GM10248 (cell line): ENCODE results near the gene SCNM1.

ENCODE experiments used
- CTCF ChIA-PET: fragments of 300-600 bp; sonication (Branson Sonifier 250); formaldehyde crosslinking; extraction: SDS; loops from one replicate; lab custom pipeline; 2021; ENCODE audit warnings: antibody characterized with exemption; lab: Yijun Ruan, JAX
- POLR2A ChIA-PET: fragments of 350-650 bp; sonication (Branson Sonifier 250); formaldehyde crosslinking; extraction: SDS; loops from one replicate; lab custom pipeline; 2020; ENCODE audit warnings: antibody characterized with exemption; lab: Yijun Ruan, JAX
- DNase-seq: peaks from one replicate; pipeline ENCODE4 v3.0.0; 2012; ENCODE audit errors: extremely low spot score
- CTCF ChIP-seq: IDR thresholded peaks from 2 replicates; pipeline ENCODE4 v1.5.1; 2012; ENCODE audit warnings: mild to moderate bottlenecking, low read depth; ENCODE audit errors: extremely low read depth, missing control alignments, control extremely low read depth

The SCNM1 gene

GRCh38 chr1:151165738-151166504, at the start of gene SCNM1, which contains the start of gene LYSMD1:
Gene SCNM1 (plus strand): TSS chr1:151166144. CDS start chr1:151166153, 9 bp downstream.
Gene LYSMD1 (minus strand): TSS chr1:151165902. CDS start chr1:151165258, 644 bp downstream.
- ChIA-PET POLR2A (interaction anchor here (0.6 to 1.1 kb wide), 3 partner anchors 9 to 103 kb away, joined by 3 read pairs; partner anchors contain the start of genes TNFAIP8L2 and VPS72), CTCF (interaction anchor here (1.4 to 3.6 kb wide), 7 partner anchors 9 to 86 kb away, joined by 3 to 16 read pairs (median 4); partner anchors contain the start of gene TNFAIP8L2)
- TF ChIP-seq CTCF: no peak
- DNase-seq: peak; percentile 94

GRCh38 chr1:151124763-151125403, 41.1 kb upstream of the SCNM1 start:
- no peak for DNase-seq
- TF ChIP-seq CTCF: no peak
- ChIA-PET POLR2A (no interaction called here), CTCF (interaction anchor here (1.0 to 1.7 kb wide), 4 partner anchors 23 to 119 kb away, joined by 3 to 4 read pairs (median 3); partner anchors contain the start of genes MINDY1 and TNFAIP8L2)

GRCh38 chr1:151128800-151129199, 37.1 kb upstream of the SCNM1 start:
- TF ChIP-seq CTCF: no peak
- ChIA-PET CTCF (interaction anchor here (2.0 to 4.6 kb wide), 2 partner anchors 14 to 58 kb away, joined by 4 to 18 read pairs; partner anchors contain the start of gene GABPB2), POLR2A (no interaction called here)
- no peak for DNase-seq

- POLR2A ChIA-PET: no interaction called here
- peak; percentile 91 for DNase-seq
- CTCF ChIA-PET: interaction anchor here (0.7 to 4.6 kb wide), 9 partner anchors 12 to 72 kb away, joined by 3 to 19 read pairs (median 4); partner anchors contain the start of genes CDC42SE1, GABPB2 and TNFAIP8L2
- no peak for TF ChIP-seq CTCF
These were observed 34.9 kb upstream of the SCNM1 start for GRCh38 chr1:151130987-151131586.

GRCh38 chr1:151131701-151132334, 34.1 kb upstream of the SCNM1 start:
- CTCF ChIA-PET: interaction anchor here (0.7 to 4.6 kb wide), 9 partner anchors 11 to 72 kb away, joined by 3 to 19 read pairs (median 4); partner anchors contain the start of genes CDC42SE1, GABPB2 and TNFAIP8L2
- DNase-seq: no peak
- TF ChIP-seq CTCF: no peak
- POLR2A ChIA-PET: no interaction called here
